OCI-LY1 (cell line): ENCODE results near the gene B4GALT6.

Source experiments
- H2AFZ ChIP-seq: fragments of 200-600 bp; sonication (generic), shearing (Covaris generic); 2 replicates; pipeline ENCODE4 v1.6.0; 2014; ENCODE audit warnings: antibody characterized with exemption, mild to moderate bottlenecking, low read length
- H3F3A ChIP-seq: fragments of 200-600 bp; sonication (generic), shearing (Covaris generic); 2 replicates; pipeline ENCODE4 v1.6.0; 2014; ENCODE audit warnings: mild to moderate bottlenecking, antibody characterized with exemption, low read length, moderate library complexity; ENCODE audit not compliant: insufficient read depth
- H3K27ac ChIP-seq: fragments of 200-600 bp; sonication (generic); 2 replicates; pipeline ENCODE4 v1.5.1; 2014; ENCODE audit warnings: low read length, mixed run types, mild to moderate bottlenecking, low read depth; ENCODE audit not compliant: poor library complexity, severe bottlenecking
- H3K27me3 ChIP-seq: fragments of 200-600 bp; sonication (generic); 2 replicates; pipeline ENCODE4 v1.6.0; 2014; ENCODE audit warnings: antibody characterized with exemption, mild to moderate bottlenecking, low read length, moderate library complexity; ENCODE audit not compliant: insufficient read depth
- H3K36me3 ChIP-seq: fragments of 200-600 bp; sonication (generic); 2 replicates; pipeline ENCODE4 v1.6.1; 2014; ENCODE audit warnings: mild to moderate bottlenecking, antibody characterized with exemption, low read length, moderate library complexity, mixed read lengths; ENCODE audit not compliant: insufficient read depth
- H3K4me1 ChIP-seq: fragments of 200-600 bp; sonication (generic); 2 replicates; pipeline ENCODE4 v1.5.1; 2014; ENCODE audit warnings: mild to moderate bottlenecking, low read length, moderate library complexity; ENCODE audit not compliant: insufficient read depth, severe bottlenecking
- H3K4me2 ChIP-seq: fragments of 200-600 bp; sonication (generic), shearing (Covaris generic); 2 replicates; pipeline ENCODE4 v1.6.1; 2014; ENCODE audit warnings: low read length
- H3K4me3 ChIP-seq: fragments of 200-600 bp; sonication (generic); 2 replicates; pipeline ENCODE4 v1.5.1; 2014; ENCODE audit warnings: low read length, low read depth, mild to moderate bottlenecking, mixed read lengths; ENCODE audit not compliant: poor library complexity, severe bottlenecking
- H3K79me2 ChIP-seq: fragments of 200-600 bp; shearing (Covaris generic); 2 replicates; pipeline ENCODE4 v1.6.1; 2016; ENCODE audit warnings: mixed run types, low read length, mixed read lengths; ENCODE audit not compliant: insufficient read depth
- H3K9ac ChIP-seq: fragments of 200-600 bp; sonication (generic), shearing (Covaris generic); 2 replicates; pipeline ENCODE4 v1.6.1; 2014; ENCODE audit warnings: mild to moderate bottlenecking, low read length, mixed read lengths
- H3K9me2 ChIP-seq: fragments of 200-600 bp; sonication (generic), shearing (Covaris generic); 2 replicates; pipeline ENCODE4 v1.6.1; 2014; ENCODE audit warnings: low read depth, mild to moderate bottlenecking, low read length, mixed read lengths
- H3K9me3 ChIP-seq: fragments of 200-600 bp; shearing (Covaris generic); 2 replicates; pipeline ENCODE4 v1.6.1; 2014; ENCODE audit warnings: low read length, mixed read lengths
- H4K20me1 ChIP-seq: fragments of 200-600 bp; sonication (generic), shearing (Covaris generic); 2 replicates; pipeline ENCODE4 v1.6.0; 2016; ENCODE audit warnings: mild to moderate bottlenecking, low read length; ENCODE audit not compliant: insufficient read depth
- CTCF ChIP-seq: fragments of 200-600 bp; sonication (generic), shearing (Covaris generic); IDR thresholded peaks from 2 replicates; pipeline ENCODE4 v1.5.1; 2017; ENCODE audit warnings: mild to moderate bottlenecking, antibody characterized with exemption, low read length, moderate library complexity, mixed read lengths
- EZH2 ChIP-seq: fragments of 200-600 bp; sonication (generic), shearing (Covaris generic); IDR thresholded peaks from 2 replicates; pipeline ENCODE4 v1.8.0; 2017; ENCODE audit warnings: borderline replicate concordance, mixed run types, mild to moderate bottlenecking, antibody characterized with exemption, low read length, moderate library complexity, mixed read lengths

The B4GALT6 gene

GRCh38 chr18:31606265-31606664 lies 78.1 kb downstream of the B4GALT6 start:
- no peak overlapping the region for H2AFZ ChIP-seq
- no peak overlapping the region for H3K4me2 ChIP-seq
- H3K4me1 ChIP-seq = no peaks in the 10 kb centered on the region
- no peak overlapping the region for H3K4me3 ChIP-seq
- no peak overlapping the region for H3K27ac ChIP-seq
- H3K9ac ChIP-seq = no peak overlapping the region
- no peaks in the 10 kb centered on the region for H3F3A ChIP-seq
- TF ChIP-seq EZH2 (no peak), CTCF (no peak)
- H4K20me1 ChIP-seq = no peaks in the 10 kb centered on the region
- H3K36me3 ChIP-seq = no peaks in the 10 kb centered on the region
- no peaks in the 10 kb centered on the region for H3K27me3 ChIP-seq
- no peaks in the 10 kb centered on the region for H3K79me2 ChIP-seq
- no peaks in the 10 kb centered on the region for H3K9me2 ChIP-seq
- no peaks in the 10 kb centered on the region for H3K9me3 ChIP-seq

- no peaks in the 10 kb centered on the region for H3K9me2 ChIP-seq
- H2AFZ ChIP-seq = no peak overlapping the region
- H3K4me2 ChIP-seq = no peak overlapping the region
- H3K36me3 ChIP-seq = no peaks in the 10 kb centered on the region
- TF ChIP-seq EZH2 (no peak), CTCF (no peak)
- H4K20me1 ChIP-seq = no peaks in the 10 kb centered on the region
- H3K27ac ChIP-seq = no peak overlapping the region
- H3K9me3 ChIP-seq = no peaks in the 10 kb centered on the region
- no peaks in the 10 kb centered on the region for H3F3A ChIP-seq
- H3K4me3 ChIP-seq = no peak overlapping the region
- H3K4me1 ChIP-seq = no peaks in the 10 kb centered on the region
- no peaks in the 10 kb centered on the region for H3K27me3 ChIP-seq
- no peaks in the 10 kb centered on the region for H3K79me2 ChIP-seq
- no peak overlapping the region for H3K9ac ChIP-seq
Measured at GRCh38 chr18:31603315-31603714, 81.1 kb downstream of the B4GALT6 start.

- Histone ChIP-seq H2AFZ (no peak overlapping the region), H3K36me3 (no peaks in the 10 kb centered on the region), H3K79me2 (no peaks in the 10 kb centered on the region), H3K4me2 (no peak overlapping the region), H3K27ac (no peak overlapping the region), H4K20me1 (no peaks in the 10 kb centered on the region), H3K9me3 (no peaks in the 10 kb centered on the region), H3K9ac (no peak overlapping the region), H3K9me2 (no peaks in the 10 kb centered on the region), H3K4me1 (no peaks in the 10 kb centered on the region), H3K27me3 (no peaks in the 10 kb centered on the region), H3F3A (no peaks in the 10 kb centered on the region), H3K4me3 (no peak overlapping the region)
- no peak for TF ChIP-seq EZH2
- TF ChIP-seq CTCF = no peak
Measured at GRCh38 chr18:31598021-31598805, 86.2 kb downstream of the B4GALT6 start.
